Upper lobe of right lung (tissue), 1 donor: ENCODE measurements around the gene SLC37A4. TPM values are rescaled to one million over a fixed set of nuclear protein-coding genes. Genes with fewer than 3 reads are reported as not detected.
"Not testable (repeated sequence)": the region's sequence is repeated elsewhere in the genome, so short reads cannot be mapped to it uniquely, and the experiment has no call there.

Source experiments
- ATAC-seq: fragments of 200-7000 bp; cut with Tn5 transposase; one replicate; pipeline ENCODE4 v1.9.1; 2020; ENCODE audit warnings: mild to moderate bottlenecking, moderate library complexity
- DNase-seq: peaks from one replicate; pipeline ENCODE4 v3.0.0-alpha.2; 2020
- H3K27ac ChIP-seq: fragments of 200-600 bp; one replicate; pipeline ENCODE4 v1.8.0; 2022
- H3K27me3 ChIP-seq: fragments of 200-600 bp; one replicate; pipeline ENCODE4 v1.8.0; 2022; ENCODE audit warnings: mild to moderate bottlenecking
- H3K36me3 ChIP-seq: fragments of 200-600 bp; one replicate; pipeline ENCODE4 v1.8.0; 2022
- H3K4me1 ChIP-seq: fragments of 200-600 bp; one replicate; pipeline ENCODE4 v1.8.0; 2022
- H3K4me3 ChIP-seq: fragments of 200-600 bp; one replicate; pipeline ENCODE4 v1.8.0; 2022; ENCODE audit warnings: mild to moderate bottlenecking
- H3K9me3 ChIP-seq: fragments of 200-600 bp; one replicate; pipeline ENCODE4 v1.8.0; 2022
- intact Hi-C: fragments of 100-400 bp; cut with DNase I; formaldehyde crosslinking; loops from one replicate; pipeline ENCODE4 v1.11.0; 2022
- total RNA-seq: library from RNA; stranded (reverse); fragmentation: NEBNext Ultra II Directional; extraction: Animal tissue kit (Norgen Biotek cat#: 25700); gene quantifications from one replicate; pipeline ENCODE4 v1.2.1, GENCODE V29; 2021
- TF ChIP-seq, protein P1 (sequence below): fragments of 200-600 bp; IDR thresholded peaks from one replicate; pipeline ENCODE4 v1.8.0; 2022; ENCODE audit warnings: antibody characterized with exemption
- donor health status: DM: no; HTN: yes; CAD: no; lungs with severe emphysema.

The SLC37A4 gene
- total RNA-seq, 1 donor from 2014 or later = 19.3 TPM

DNA sequence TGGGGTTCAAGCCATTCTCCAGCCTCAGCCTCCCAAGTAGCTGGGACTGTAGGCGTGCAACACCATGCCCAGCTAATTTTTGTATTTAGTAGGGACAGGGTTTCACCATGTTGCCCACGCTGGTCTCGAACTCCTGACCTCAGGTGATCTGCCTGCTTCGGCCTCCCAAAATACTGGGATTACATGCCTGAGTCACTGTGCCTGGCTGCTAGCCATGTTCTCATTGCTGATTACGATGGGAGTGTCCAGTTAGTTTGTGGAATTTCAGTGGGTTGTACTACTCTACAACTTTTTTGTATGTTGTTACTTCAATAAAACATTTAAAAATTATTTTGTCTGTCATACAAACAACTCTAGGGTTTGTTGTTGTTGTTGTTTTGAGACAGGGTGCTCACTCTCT, 32.1 kb upstream of the SLC37A4 start:
- DNase-seq = no peak
- no peaks in the 10 kb centered on the region for H3K36me3 ChIP-seq
- H3K27ac ChIP-seq = no peak overlapping the region
- intact Hi-C loops = no loop called here
- no peaks in the 10 kb centered on the region for H3K9me3 ChIP-seq
- H3K27me3 ChIP-seq = no peaks in the 10 kb centered on the region
- H3K4me1 ChIP-seq = peaks cover 20% of the 10 kb centered on the region
- TF ChIP-seq, protein P1, sequence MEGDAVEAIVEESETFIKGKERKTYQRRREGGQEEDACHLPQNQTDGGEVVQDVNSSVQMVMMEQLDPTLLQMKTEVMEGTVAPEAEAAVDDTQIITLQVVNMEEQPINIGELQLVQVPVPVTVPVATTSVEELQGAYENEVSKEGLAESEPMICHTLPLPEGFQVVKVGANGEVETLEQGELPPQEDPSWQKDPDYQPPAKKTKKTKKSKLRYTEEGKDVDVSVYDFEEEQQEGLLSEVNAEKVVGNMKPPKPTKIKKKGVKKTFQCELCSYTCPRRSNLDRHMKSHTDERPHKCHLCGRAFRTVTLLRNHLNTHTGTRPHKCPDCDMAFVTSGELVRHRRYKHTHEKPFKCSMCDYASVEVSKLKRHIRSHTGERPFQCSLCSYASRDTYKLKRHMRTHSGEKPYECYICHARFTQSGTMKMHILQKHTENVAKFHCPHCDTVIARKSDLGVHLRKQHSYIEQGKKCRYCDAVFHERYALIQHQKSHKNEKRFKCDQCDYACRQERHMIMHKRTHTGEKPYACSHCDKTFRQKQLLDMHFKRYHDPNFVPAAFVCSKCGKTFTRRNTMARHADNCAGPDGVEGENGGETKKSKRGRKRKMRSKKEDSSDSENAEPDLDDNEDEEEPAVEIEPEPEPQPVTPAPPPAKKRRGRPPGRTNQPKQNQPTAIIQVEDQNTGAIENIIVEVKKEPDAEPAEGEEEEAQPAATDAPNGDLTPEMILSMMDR = no peak
- ATAC-seq = no peak
- no peak overlapping the region for H3K4me3 ChIP-seq

DNA sequence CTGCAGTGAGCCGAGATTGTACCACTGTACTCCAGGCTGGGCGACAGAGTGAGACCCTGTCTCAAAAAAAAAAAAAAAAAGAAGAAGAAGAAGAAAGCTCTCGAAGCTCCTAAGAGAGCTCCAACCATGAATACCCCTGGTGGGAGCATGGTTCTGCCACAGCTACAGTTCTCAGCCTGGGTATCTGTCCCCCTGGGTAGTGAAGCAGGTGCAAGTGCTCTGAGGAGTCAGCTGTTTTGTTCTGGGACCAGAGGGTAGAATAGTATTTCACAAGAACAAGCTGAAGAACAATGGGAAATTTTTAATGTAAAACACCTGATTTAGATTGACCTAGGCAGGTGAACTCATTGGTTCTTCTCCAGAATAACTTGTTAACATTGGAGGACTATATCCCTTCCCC, 30.6 kb upstream of the SLC37A4 start:
- H3K4me3 ChIP-seq = no peak overlapping the region
- TF ChIP-seq, protein P1 = no peak
- peaks cover 15% of the 10 kb centered on the region for H3K4me1 ChIP-seq
- no peaks in the 10 kb centered on the region for H3K9me3 ChIP-seq
- intact Hi-C loops = no loop called here
- ATAC-seq = no peak
- no peak overlapping the region for H3K27ac ChIP-seq
- H3K36me3 ChIP-seq = no peaks in the 10 kb centered on the region
- DNase-seq = no peak
- H3K27me3 ChIP-seq = no peaks in the 10 kb centered on the region

DNA sequence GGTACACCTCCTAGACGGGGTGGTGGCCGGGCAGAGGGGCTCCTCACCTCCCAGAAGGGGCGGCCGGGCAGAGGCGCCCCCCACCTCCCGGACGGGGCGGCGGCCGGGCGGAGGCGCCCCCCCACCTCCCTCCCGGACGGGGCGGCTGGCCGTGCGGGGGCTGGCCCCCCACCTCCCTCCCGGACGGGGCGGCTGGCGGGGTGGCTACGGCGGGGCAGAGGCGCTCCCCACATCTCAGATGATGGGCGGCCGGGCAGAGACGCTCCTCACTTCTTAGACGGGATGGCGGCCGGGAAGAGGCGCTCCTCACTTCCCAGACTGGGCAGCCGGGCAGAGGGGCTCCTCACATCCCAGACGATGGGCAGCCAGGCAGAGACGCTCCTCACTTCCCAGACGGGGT, 28.5 kb upstream of the SLC37A4 start:
- peaks cover 18% of the 10 kb centered on the region for H3K4me1 ChIP-seq
- peaks cover 13% of the 10 kb centered on the region for H3K36me3 ChIP-seq
- intact Hi-C loops, H3K27me3 ChIP-seq, DNase-seq, H3K4me3 ChIP-seq, H3K9me3 ChIP-seq, H3K27ac ChIP-seq, ATAC-seq: not testable (repeated sequence)

DNA sequence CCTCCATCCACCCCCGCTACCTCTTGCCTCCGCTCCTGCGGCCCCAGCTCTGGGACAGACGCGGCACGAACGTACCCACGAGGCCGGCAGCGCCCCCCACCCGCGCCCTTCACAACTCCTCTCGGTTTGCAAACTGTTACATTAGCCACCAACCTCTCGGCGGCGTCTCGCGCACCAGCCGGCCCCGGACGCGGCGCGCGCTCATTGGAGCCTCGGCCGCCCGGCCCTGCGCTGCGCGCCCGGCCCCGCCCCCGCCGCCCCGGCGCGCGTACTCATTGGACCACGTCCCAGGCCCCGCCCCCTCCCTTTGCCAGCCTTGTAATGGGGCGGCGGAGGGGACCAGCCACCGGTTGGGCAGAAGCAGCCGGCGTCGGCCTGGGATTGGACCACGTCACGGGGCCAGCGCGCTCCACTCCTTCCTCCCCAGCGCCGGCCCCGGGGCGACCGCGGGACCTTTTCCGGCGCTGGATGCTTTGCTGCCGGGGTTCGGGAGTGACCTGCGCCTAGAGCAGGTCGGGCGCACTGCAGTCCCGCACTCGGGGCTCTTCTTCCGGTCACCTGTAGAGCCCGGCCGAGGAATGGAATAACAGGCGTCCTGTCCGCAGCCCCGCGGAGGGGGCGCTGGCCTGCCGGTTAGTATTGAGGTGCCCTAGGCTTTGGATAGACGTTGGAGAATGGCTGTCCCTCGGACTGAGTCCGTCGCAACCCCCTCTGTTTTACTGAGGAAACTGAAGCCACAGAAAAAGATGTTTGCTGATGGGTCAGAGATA, 26.5 kb upstream of the SLC37A4 start, which contains the start of gene HYOU1:
Gene HYOU1 (minus strand): TSS at position 206 of the 770 bp plus-strand sequence. CDS start 1,045 bp downstream, outside the sequence.
- peak within 1 kb of the TSS; percentile 82 for H3K4me3 ChIP-seq
- TF ChIP-seq, protein P1 = peak; percentile 18
- peaks cover 18% of the 10 kb centered on the region for H3K4me1 ChIP-seq
- no peaks in the 10 kb centered on the region for H3K9me3 ChIP-seq
- peaks cover 32% of the 10 kb centered on the region for H3K36me3 ChIP-seq
- DNase-seq (peak; percentile 99), ATAC-seq (peak; percentile 98)
- intact Hi-C loops = no loop called here
- H3K27ac ChIP-seq = peak within 1 kb of the TSS; percentile 86
- no peaks in the 10 kb centered on the region for H3K27me3 ChIP-seq

DNA sequence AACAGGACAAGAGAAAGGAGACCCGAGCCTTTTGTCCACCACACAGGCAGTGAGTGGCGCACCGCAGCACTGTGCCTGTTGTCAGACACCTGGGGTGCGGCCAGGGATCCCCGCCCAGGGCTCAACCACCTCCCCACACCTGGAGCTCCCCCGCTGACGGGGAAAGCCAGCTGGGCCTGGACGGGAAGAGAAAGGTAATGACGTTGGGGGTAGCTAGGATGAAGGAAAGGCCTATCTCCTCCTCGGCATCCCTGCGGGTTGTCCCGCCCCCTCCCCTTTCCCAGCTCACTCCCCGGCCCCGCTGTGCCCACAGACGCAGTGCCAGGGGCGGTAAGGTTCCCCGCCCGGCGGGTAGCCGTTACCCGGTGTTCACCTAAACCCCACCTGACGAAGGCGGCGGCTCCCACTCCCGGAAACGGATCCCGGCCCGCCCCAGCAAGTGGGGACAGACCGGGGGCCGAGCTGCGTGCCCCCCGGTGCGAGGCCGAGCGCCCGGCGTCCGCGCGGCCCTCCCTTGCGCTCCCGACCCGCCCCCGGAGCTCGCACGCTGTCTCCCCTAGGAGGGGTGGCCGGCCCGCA, 25.8 kb upstream of the SLC37A4 start:
- no peaks in the 10 kb centered on the region for H3K27me3 ChIP-seq
- H3K9me3 ChIP-seq = no peaks in the 10 kb centered on the region
- H3K4me1 ChIP-seq = peaks cover 18% of the 10 kb centered on the region
- peak overlapping the region; percentile 86 for H3K27ac ChIP-seq
- peaks cover 39% of the 10 kb centered on the region for H3K36me3 ChIP-seq
- peak; percentile 4 for ATAC-seq
- peak; percentile 75 for DNase-seq
- TF ChIP-seq, protein P1 = no peak
- intact Hi-C loops = no loop called here
- H3K4me3 ChIP-seq = peak overlapping the region; percentile 82

DNA sequence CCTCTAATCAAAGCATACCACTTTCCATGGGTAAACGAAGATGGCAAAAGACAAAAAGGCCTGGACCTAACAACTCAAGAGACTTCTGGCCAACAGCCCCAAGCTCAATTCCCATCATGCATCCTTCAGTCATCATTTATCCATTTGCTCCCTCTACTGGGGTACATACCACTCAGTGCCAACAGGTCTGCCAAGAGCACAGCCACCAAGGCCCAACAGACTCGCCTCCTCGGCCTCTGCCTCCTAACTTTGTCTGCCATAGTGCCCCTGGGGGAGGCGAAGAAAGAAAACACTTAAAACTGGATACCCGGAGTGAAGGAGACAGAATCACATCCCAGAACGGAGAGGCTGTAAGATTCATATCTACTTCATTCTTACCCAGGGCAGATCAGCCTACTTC, 25.2 kb upstream of the SLC37A4 start:
- Histone ChIP-seq H3K9me3 (no peaks in the 10 kb centered on the region), H3K4me3 (peak overlapping the region; percentile 82), H3K36me3 (peaks cover 45% of the 10 kb centered on the region), H3K27me3 (no peaks in the 10 kb centered on the region), H3K27ac (no peak overlapping the region), H3K4me1 (peaks cover 18% of the 10 kb centered on the region)
- TF ChIP-seq, protein P1 = no peak
- no peak for ATAC-seq
- DNase-seq = no peak
- intact Hi-C loops = no loop called here
